Left lung (tissue), 10 donors: ENCODE measurements around the gene TMEM252. TPM values are rescaled to one million over a fixed set of nuclear protein-coding genes. Genes with fewer than 3 reads are reported as not detected.

ENCODE experiments used
- ATAC-seq: fragments of 200-7000 bp; cut with Tn5 transposase; one replicate; pipeline ENCODE4 v1.9.1; 2020; ENCODE audit warnings: moderate library complexity
- DNase-seq, 4 donors: peaks; one replicate each; pipeline ENCODE4 v3.0.0-alpha.2; 2013 to 2020
- H3K27ac ChIP-seq, 2 donors: fragments of 200-600 bp; sonication (generic) in 1 of 2; one replicate each; pipeline versions ENCODE4 v1.5.0 to v1.8.0; 2020 to 2021
- H3K27me3 ChIP-seq, 2 donors: fragments of 200-600 bp; sonication (generic) in 1 of 2; one replicate each; pipeline versions ENCODE4 v1.5.0 to v1.8.0; 2020 to 2021
- H3K36me3 ChIP-seq, 2 donors: fragments of 200-600 bp; sonication (generic) in 1 of 2; one replicate each; pipeline versions ENCODE4 v1.5.0 to v1.8.0; 2020 to 2021
- H3K4me1 ChIP-seq, 2 donors: fragments of 200-600 bp; one replicate each; pipeline ENCODE4 v1.8.0; 2021
- H3K4me3 ChIP-seq, 2 donors: fragments of 200-600 bp; sonication (generic) in 1 of 2; one replicate each; pipeline versions ENCODE4 v1.5.0 to v1.8.0; 2020 to 2021; ENCODE audit warnings: mild to moderate bottlenecking in 1 of 2
- H3K9me3 ChIP-seq, 2 donors: fragments of 200-600 bp; sonication (generic) in 1 of 2; one replicate each; pipeline versions ENCODE4 v1.5.0 to v1.8.0; 2020 to 2021
- intact Hi-C, 2 donors: fragments of 100-400 bp; cut with DNase I; formaldehyde crosslinking; loops; one replicate each; pipeline versions ENCODE4 v1.11.2 to v1.14.2; 2022
- polyA plus RNA-seq, 6 donors: library from polyadenylated mRNA; unstranded; fragments of 120-200 nt; gene quantifications; one replicate each; pipeline ENCODE4 v1.2.1, GENCODE V29; 2013; ENCODE audit not compliant: insufficient read length in 6 of 6
- total RNA-seq, 2 donors: library from RNA; stranded (reverse); fragmentation: NEBNext Ultra II Directional; extraction: Animal tissue kit (Norgen Biotek cat#: 25700); gene quantifications; one replicate each; pipeline ENCODE4 v1.2.1, GENCODE V29; 2021
- TF ChIP-seq, protein P1 (sequence below), 2 donors: fragments of 200-600 bp; sonication (generic) in 1 of 2; IDR thresholded peaks; one replicate each; pipeline versions ENCODE4 v1.5.0 to v1.8.0; 2021; ENCODE audit warnings: antibody characterized with exemption in 2 of 2
- donor health status: DM: no; HTN: yes; CAD: no.
- donor health status: DM: no; HTN: no; CAD: no.

TMEM252 gene
- total and polyA plus RNA-seq, 8 donors: 2.2 to 2.7 (median 2.4) TPM; not detected in 2

DNA sequence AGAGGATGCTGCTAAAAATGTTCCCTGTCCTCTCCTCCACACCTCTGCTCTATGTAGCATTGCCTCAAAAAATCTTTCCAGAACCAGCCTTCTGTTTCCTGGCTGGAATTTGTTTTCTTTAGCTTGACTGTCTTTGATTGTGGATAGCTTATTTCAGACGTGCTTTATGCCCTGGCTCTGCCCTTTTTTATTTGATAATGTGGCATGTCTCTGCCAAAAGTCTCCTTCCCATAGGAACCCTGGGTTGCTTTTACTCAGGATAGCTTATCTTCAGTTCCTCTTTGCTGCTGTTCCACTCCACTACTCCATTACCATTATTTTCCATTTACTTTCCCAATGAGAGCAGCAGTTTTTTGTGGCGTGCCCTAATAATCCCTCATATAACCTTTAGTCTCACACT is 885 bp upstream of the TMEM252 start:
- TF ChIP-seq, protein P1, sequence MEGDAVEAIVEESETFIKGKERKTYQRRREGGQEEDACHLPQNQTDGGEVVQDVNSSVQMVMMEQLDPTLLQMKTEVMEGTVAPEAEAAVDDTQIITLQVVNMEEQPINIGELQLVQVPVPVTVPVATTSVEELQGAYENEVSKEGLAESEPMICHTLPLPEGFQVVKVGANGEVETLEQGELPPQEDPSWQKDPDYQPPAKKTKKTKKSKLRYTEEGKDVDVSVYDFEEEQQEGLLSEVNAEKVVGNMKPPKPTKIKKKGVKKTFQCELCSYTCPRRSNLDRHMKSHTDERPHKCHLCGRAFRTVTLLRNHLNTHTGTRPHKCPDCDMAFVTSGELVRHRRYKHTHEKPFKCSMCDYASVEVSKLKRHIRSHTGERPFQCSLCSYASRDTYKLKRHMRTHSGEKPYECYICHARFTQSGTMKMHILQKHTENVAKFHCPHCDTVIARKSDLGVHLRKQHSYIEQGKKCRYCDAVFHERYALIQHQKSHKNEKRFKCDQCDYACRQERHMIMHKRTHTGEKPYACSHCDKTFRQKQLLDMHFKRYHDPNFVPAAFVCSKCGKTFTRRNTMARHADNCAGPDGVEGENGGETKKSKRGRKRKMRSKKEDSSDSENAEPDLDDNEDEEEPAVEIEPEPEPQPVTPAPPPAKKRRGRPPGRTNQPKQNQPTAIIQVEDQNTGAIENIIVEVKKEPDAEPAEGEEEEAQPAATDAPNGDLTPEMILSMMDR (IDR thresholded peaks at IDR 0.05): no peak
- no peak for DNase-seq
- H3K4me3 ChIP-seq: no peak overlapping the region
- peaks cover 8% of the 10 kb centered on the region in 2 donors for H3K4me1 ChIP-seq
- no peaks in the 10 kb centered on the region for H3K27me3 ChIP-seq
- H3K9me3 ChIP-seq: no peaks in the 10 kb centered on the region
- no peak for ATAC-seq
- intact Hi-C loops: no loop called here
- H3K27ac ChIP-seq: no peak overlapping the region
- H3K36me3 ChIP-seq: no peaks in the 10 kb centered on the region

DNA sequence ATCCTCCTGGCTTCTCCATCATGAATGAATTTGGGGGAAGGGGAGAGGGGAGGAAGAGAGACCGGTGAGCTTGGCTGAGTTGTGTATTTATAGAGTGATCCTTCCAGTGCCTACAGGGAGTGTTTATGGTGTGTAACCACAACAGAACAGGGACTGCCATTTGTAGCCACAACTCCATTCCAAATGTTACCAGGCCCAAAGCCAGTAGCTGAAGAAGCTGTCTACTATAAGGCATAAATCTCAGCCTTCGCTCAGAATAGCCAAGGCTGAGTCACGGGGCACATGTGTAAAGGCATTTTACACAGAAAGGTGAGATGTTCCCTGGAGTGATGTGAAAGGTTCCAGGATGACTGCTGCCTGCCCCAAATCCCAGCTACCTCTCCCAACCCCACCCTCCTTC is 2.5 kb downstream of the TMEM252 start:
- no peak overlapping the region for H3K27ac ChIP-seq
- no peak for DNase-seq
- H3K36me3 ChIP-seq: no peaks in the 10 kb centered on the region
- no peak for ATAC-seq
- H3K4me3 ChIP-seq: no peak overlapping the region
- H3K9me3 ChIP-seq: no peaks in the 10 kb centered on the region
- TF ChIP-seq, protein P1 (IDR thresholded peaks at IDR 0.05): no peak
- peaks cover 0 to 8% of the 10 kb centered on the region in 2 donors for H3K4me1 ChIP-seq
- H3K27me3 ChIP-seq: no peaks in the 10 kb centered on the region
- intact Hi-C loops: no loop called here

DNA sequence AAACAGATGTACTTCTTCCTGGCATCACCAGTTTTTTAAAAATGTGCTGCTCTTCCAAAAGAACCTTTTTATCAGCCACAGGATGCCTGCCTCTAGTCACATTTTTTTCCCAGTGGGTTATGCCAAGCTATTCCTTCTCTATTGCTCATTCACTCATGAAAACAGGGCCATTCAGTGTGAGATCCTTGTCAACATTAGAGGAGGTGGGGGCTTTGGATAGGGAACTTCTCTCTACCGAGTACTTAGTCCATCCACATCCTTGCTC is 3.1 kb downstream of the TMEM252 start:
- H3K27me3 ChIP-seq: no peaks in the 10 kb centered on the region
- ATAC-seq: no peak
- TF ChIP-seq, protein P1 (IDR thresholded peaks at IDR 0.05): no peak
- intact Hi-C loops: no loop called here
- no peaks in the 10 kb centered on the region for H3K9me3 ChIP-seq
- no peaks in the 10 kb centered on the region for H3K36me3 ChIP-seq
- H3K4me3 ChIP-seq: no peak overlapping the region
- peaks cover 0 to 8% of the 10 kb centered on the region in 2 donors for H3K4me1 ChIP-seq
- H3K27ac ChIP-seq: no peak overlapping the region
- no peak for DNase-seq

DNA sequence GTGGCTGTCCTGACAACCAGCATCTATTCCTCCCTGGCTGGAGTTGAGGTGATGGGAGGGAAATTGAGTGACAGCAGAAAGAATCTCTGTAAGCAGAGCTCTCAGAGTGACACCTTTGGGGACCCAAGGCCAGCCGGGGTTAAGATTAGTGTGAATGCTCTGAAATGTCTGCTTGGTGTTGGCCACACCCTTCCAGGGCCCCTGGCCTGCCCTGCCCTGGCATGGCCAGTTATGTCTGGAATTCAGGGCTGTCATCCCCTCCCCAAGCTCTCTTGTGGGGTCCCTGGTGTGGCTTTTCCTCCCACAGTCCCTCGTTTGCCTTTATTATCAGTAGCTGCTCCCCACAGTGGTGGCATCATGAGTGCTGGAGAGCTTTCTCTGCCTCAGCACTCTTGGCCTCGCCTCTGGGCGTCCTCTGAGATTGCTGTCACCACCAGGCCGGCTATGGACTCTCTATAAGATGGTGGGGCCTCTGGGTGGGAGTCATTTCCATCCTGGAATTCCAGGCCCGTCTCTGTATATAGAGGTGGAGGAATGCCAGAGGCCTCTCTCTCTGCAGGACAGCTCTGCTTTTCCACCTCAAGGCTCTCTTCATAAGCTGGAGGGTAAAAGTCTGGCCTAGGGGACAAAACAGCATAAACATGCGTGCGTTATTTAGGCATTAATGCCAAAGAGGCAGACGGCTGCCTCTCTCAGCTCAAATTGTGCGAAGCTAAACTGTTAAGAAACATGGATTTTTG is 3.6 kb downstream of the TMEM252 start:
- peaks cover 0 to 8% of the 10 kb centered on the region in 2 donors for H3K4me1 ChIP-seq
- DNase-seq (no peak), ATAC-seq (no peak)
- TF ChIP-seq, protein P1 (IDR thresholded peaks at IDR 0.05): no peak
- no peak overlapping the region for H3K4me3 ChIP-seq
- no peaks in the 10 kb centered on the region for H3K27me3 ChIP-seq
- H3K36me3 ChIP-seq: no peaks in the 10 kb centered on the region
- H3K27ac ChIP-seq: no peak overlapping the region
- intact Hi-C loops: no loop called here
- no peaks in the 10 kb centered on the region for H3K9me3 ChIP-seq

DNA sequence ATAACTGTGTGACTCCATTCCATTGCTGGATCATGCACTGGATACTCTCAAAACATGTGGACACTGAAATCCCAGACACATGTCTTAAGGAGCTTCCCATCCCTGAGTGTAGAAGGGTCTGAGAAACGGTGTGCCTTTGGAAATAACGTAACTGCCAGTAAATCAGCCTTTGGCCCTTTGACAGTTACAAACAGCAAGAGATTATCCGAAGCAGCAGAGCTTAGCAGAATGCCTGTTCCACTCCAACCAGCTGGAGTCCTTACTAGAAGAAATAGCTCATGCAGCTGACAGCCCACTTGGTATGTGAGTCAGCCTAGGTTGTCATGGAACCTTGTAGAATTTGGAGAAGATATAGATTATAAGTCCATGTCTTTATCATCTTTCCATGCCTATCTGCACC is 7.0 kb downstream of the TMEM252 start:
- intact Hi-C loops: no loop called here
- TF ChIP-seq, protein P1 (IDR thresholded peaks at IDR 0.05): no peak

More for the DNA sequence above, 7.0 kb downstream of the TMEM252 start:
- Histone ChIP-seq H3K4me3 (no peak overlapping the region), H3K4me1 (no peaks in the 10 kb centered on the region), H3K27me3 (no peaks in the 10 kb centered on the region), H3K36me3 (no peaks in the 10 kb centered on the region), H3K9me3 (no peaks in the 10 kb centered on the region), H3K27ac (no peak overlapping the region)
- ATAC-seq (no peak), DNase-seq (no peak)
